HCT116 (cell line): Measurements from ENCODE around the gene GAS2L2.

ENCODE experiments used
- CBX3 ChIP-seq: IDR thresholded peaks from 2 replicates; pipeline ENCODE4 v1.6.1; 2012; ENCODE audit warnings: low read depth
- EZH2 ChIP-seq: fragments of 200-600 bp; sonication (generic); IDR thresholded peaks from 2 replicates; pipeline ENCODE4 v1.6.1; 2017; ENCODE audit warnings: antibody characterized with exemption, mixed run types
- POLR2A ChIP-seq: IDR thresholded peaks from 2 replicates; pipeline ENCODE4 v1.7.0; 2011; ENCODE audit warnings: borderline replicate concordance; ENCODE audit not compliant: insufficient read depth, insufficient read length; ENCODE audit errors: extremely low read depth
- POLR2AphosphoS5 ChIP-seq: IDR thresholded peaks from 2 replicates; pipeline ENCODE4 v1.6.1; 2011; ENCODE audit warnings: mild to moderate bottlenecking, low read depth, low read length, moderate library complexity
- RAD21 ChIP-seq: IDR thresholded peaks from 2 replicates; pipeline ENCODE4 v1.6.1; 2012; ENCODE audit warnings: low read depth, mild to moderate bottlenecking
- YY1 ChIP-seq: IDR thresholded peaks from 2 replicates; pipeline ENCODE4 v1.6.1; 2011; ENCODE audit warnings: low read length, low read depth, moderate library complexity, mild to moderate bottlenecking; ENCODE audit not compliant: insufficient replicate concordance; ENCODE audit errors: extremely low read depth
- TF ChIP-seq, protein P1 (sequence below), 3 experiments: fragments of 200-600 bp in 1 of 3; sonication (generic) in 1 of 3; IDR thresholded peaks in 2 of 3; conservative IDR thresholded peaks in 1 of 3; 2 replicates each; pipeline ENCODE4 v1.5.1; 2012 to 2017; ENCODE audit warnings: low read depth in 2 of 3, low read length in 2 of 3, antibody characterized with exemption in 1 of 3, borderline replicate concordance in 1 of 3, control low read depth in 1 of 3, mild to moderate bottlenecking in 1 of 3, mixed read lengths in 1 of 3, mixed run types in 1 of 3, moderate library complexity in 1 of 3; ENCODE audit not compliant: insufficient read depth in 1 of 3

DNA sequence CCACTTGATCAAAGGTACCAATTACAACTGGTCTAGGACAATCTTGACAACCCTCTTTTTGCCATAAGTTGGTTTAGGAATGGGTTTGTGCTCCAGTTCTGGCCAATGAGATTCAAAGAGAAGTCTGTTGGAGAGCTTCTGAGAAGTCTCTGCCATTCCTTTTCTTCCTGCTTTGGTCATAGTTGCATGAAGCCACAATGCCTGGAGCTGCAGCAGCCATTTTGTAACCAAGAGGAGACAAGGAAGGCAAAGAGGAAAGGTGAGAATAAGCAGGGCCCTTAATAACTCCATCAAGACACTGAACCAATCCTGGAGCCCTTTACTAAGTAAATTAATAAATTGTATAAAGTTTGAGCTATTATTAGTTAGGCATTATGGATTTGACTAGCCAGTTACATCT, 4.2 kb upstream of the GAS2L2 start:
- TF ChIP-seq CBX3 (no peak), YY1 (no peak), RAD21 (no peak), POLR2A (no peak), POLR2AphosphoS5 (no peak), EZH2 (no peak)
- TF ChIP-seq, protein P1, sequence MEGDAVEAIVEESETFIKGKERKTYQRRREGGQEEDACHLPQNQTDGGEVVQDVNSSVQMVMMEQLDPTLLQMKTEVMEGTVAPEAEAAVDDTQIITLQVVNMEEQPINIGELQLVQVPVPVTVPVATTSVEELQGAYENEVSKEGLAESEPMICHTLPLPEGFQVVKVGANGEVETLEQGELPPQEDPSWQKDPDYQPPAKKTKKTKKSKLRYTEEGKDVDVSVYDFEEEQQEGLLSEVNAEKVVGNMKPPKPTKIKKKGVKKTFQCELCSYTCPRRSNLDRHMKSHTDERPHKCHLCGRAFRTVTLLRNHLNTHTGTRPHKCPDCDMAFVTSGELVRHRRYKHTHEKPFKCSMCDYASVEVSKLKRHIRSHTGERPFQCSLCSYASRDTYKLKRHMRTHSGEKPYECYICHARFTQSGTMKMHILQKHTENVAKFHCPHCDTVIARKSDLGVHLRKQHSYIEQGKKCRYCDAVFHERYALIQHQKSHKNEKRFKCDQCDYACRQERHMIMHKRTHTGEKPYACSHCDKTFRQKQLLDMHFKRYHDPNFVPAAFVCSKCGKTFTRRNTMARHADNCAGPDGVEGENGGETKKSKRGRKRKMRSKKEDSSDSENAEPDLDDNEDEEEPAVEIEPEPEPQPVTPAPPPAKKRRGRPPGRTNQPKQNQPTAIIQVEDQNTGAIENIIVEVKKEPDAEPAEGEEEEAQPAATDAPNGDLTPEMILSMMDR (IDR thresholded peaks at IDR 0.05 in 2 of 3, conservative IDR thresholded peaks at IDR 0.05 in 1 of 3; ENCODE audit: borderline replicate concordance in 1 of 3, insufficient read depth in 1 of 3, low read depth in 2 of 3, low read length in 2 of 3): no peak
